ENCODE data around the gene ATXN2L. TPM values are rescaled to one million over a fixed set of nuclear protein-coding genes. Genes with fewer than 3 reads are reported as not detected.

ATXN2L gene
- total RNA-seq, 1 donor from 2014 or later: 208 TPM

- Mint-ChIP-seq H3K9me3 (no peaks in the 10 kb centered on the region), H3K36me3 (peaks cover 51% of the 10 kb centered on the region), H3K27ac (no peak overlapping the region), H3K4me1 (ENCODE audit: unreplicated experiment) (peaks cover 16% of the 10 kb centered on the region), H3K27me3 (no peaks in the 10 kb centered on the region), H3K4me3 (no peak overlapping the region)
- TF ChIP-seq CTCF (conservative IDR thresholded peaks at IDR 0.05): no peak
- no peak for DNase-seq (ENCODE audit: extremely low spot score, unreplicated experiment)
Measured at GRCh38 chr16:28829747-28830146, 6.9 kb downstream of the ATXN2L start.

- TF ChIP-seq CTCF (conservative IDR thresholded peaks at IDR 0.05): no peak
- Mint-ChIP-seq H3K36me3 (peaks cover 51% of the 10 kb centered on the region), H3K4me1 (ENCODE audit: unreplicated experiment) (peaks cover 11% of the 10 kb centered on the region), H3K9me3 (no peaks in the 10 kb centered on the region), H3K27me3 (no peaks in the 10 kb centered on the region), H3K4me3 (no peak overlapping the region), H3K27ac (no peak overlapping the region)
- no peak for DNase-seq (ENCODE audit: extremely low spot score, unreplicated experiment)
Measured at GRCh38 chr16:28830531-28830930, 7.7 kb downstream of the ATXN2L start.

GRCh38 chr16:28834349-28834748 is 11.6 kb downstream of the ATXN2L start:
- Mint-ChIP-seq H3K4me1 (ENCODE audit: unreplicated experiment) (no peaks in the 10 kb centered on the region), H3K36me3 (peaks cover 42% of the 10 kb centered on the region), H3K27me3 (no peaks in the 10 kb centered on the region), H3K27ac (no peak overlapping the region), H3K9me3 (no peaks in the 10 kb centered on the region), H3K4me3 (no peak overlapping the region)
- TF ChIP-seq CTCF (conservative IDR thresholded peaks at IDR 0.05): no peak
- DNase-seq (ENCODE audit: extremely low spot score, unreplicated experiment): no peak

DNA sequence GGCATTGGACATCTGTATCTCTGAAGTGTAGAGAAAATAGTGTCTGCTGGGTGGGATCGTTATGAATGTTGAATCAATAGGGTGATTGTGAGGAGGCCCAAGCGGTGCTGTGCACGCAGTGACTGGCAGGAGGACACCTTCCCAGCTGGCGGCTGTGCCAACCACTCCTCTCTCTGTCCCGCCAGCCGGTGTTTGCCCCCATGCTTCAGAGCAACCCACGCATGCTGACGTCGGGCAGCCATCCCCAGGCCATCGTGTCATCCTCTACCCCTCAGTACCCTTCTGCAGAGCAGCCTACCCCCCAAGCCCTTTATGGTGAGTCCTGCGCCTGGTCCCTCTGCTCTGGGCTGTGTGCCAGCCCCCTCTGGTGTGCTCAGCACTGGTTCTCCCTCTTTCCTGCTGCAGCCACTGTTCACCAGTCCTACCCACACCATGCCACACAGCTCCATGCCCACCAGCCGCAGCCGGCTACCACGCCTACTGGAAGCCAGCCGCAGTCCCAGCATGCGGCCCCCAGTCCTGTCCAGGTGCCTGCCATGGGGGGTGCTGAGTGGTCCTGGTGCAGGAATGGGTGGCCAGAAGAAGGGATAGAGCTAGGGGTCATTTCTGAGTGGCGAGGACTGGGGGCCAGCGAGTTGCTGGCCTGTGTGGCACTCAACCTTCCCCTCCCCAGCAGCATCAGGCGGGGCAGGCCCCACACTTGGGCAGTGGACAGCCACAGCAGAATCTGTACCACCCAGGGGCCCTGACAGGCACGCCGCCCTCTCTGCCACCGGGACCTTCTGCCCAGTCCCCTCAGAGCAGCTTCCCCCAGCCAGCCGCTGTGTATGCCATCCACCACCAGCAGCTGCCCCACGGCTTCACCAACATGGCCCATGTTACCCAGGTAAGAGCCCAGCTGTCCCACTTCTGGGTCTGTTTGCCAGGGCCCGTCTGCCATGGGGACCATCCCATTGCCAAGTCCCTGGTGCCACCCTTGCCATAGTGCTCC is 12.4 kb downstream of the ATXN2L start:
- H3K27me3 Mint-ChIP-seq: no peaks in the 10 kb centered on the region
- no peak for TF ChIP-seq CTCF (conservative IDR thresholded peaks at IDR 0.05)
- H3K4me1 Mint-ChIP-seq (ENCODE audit: unreplicated experiment): no peaks in the 10 kb centered on the region
- no peak overlapping the region for H3K27ac Mint-ChIP-seq
- no peaks in the 10 kb centered on the region for H3K9me3 Mint-ChIP-seq
- H3K36me3 Mint-ChIP-seq: peaks cover 36% of the 10 kb centered on the region
- no peak for DNase-seq (ENCODE audit: extremely low spot score, unreplicated experiment)
- H3K4me3 Mint-ChIP-seq: no peak overlapping the region

DNA sequence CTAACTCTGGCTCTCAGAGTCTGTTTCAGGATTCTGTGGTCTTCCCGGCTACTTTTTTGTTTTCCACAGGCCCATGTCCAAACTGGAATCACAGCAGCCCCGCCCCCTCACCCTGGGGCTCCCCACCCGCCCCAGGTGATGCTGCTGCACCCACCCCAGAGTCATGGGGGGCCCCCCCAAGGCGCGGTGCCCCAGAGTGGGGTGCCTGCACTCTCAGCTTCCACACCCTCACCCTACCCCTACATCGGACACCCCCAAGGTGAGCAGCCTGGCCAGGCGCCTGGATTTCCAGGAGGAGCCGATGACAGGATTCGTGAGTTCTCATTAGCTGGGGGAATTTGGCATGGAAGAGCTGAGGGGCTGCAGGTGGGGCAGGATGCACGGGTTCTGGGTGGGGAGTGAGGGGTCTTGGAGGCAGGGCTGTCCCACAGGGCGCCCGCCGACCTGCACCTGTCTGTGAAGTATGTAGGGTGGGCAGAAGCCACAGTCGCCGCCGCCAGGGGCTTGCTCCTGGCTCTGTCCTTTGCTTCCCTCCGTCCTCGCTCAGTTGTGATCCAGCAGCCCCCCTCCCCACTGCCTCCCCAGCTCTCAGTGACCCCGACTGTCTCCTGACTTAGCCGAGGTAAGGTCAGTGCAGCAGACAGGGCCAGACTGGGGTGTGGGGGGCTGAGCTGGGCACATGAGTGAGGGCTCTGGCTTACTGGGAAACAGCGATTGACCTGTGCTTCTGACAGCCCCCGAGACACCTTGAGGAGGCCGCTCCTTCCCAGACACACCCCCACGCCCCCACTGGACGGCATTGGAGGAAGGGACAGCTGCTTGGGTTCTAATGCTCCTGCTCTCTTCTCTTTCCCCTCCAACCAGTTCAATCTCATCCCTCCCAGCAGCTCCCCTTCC is 13.3 kb downstream of the ATXN2L start:
- H3K36me3 Mint-ChIP-seq: peaks cover 33% of the 10 kb centered on the region
- DNase-seq (ENCODE audit: extremely low spot score, unreplicated experiment): no peak

More for the DNA sequence above, 13.3 kb downstream of the ATXN2L start:
- no peak overlapping the region for H3K4me3 Mint-ChIP-seq
- H3K9me3 Mint-ChIP-seq: no peaks in the 10 kb centered on the region
- no peak overlapping the region for H3K27ac Mint-ChIP-seq
- no peak for TF ChIP-seq CTCF (conservative IDR thresholded peaks at IDR 0.05)
- H3K27me3 Mint-ChIP-seq: no peaks in the 10 kb centered on the region
- no peaks in the 10 kb centered on the region for H3K4me1 Mint-ChIP-seq (ENCODE audit: unreplicated experiment)

Measured in type B pancreatic cell (in vitro differentiated cells).